ENCODE measurements around the gene KDM7A. TPM values are rescaled to one million over a fixed set of nuclear protein-coding genes. Genes with fewer than 3 reads are reported as not detected.
A peak's percentile ranks its signal among the peaks of the same experiment; 100 is the strongest.

Gene KDM7A
- total and polyA plus RNA-seq, 9 of the 15 experiments (the other 6 are each of a cell fraction or from before 2014, with no cell fraction given), result 0.90 to 8.4 (median 7.0) TPM

GRCh38 chr7:140141256-140141655 is 35.5 kb downstream of the KDM7A start:
- ATAC-seq (no peak), DNase-seq (ENCODE audit: extremely low read depth in 1 of 4, low spot score in 3 of 4) (no peak), FAIRE-seq (no peak)
- Histone ChIP-seq H3K27me3 (ENCODE audit: control insufficient read depth in 2 of 2, insufficient read depth in 2 of 2, low read length in 2 of 2) (no peaks in the 10 kb centered on the region), H2AFZ (ENCODE audit: low read depth, low read length) (no peak overlapping the region), H3K4me2 (ENCODE audit: insufficient read depth, low read length) (no peak overlapping the region), H3K27ac (ENCODE audit: extremely low read depth, low read depth, low read length) (no peak overlapping the region), H3K36me3 (ENCODE audit: control insufficient read depth, insufficient read depth, low read length) (no peaks in the 10 kb centered on the region), H3K9ac (ENCODE audit: insufficient read depth in 1 of 2, low read depth in 2 of 2, low read length in 2 of 2) (no peak overlapping the region), H3K4me1 (replicated peaks in 1 of 2; ENCODE audit: control insufficient read depth in 2 of 2, insufficient read depth in 2 of 2, low read length in 2 of 2) (no peaks in the 10 kb centered on the region), H3K79me2 (ENCODE audit: control insufficient read depth, insufficient read depth, low read length) (no peaks in the 10 kb centered on the region), H3K4me3 (no peak overlapping the region), H3K9me1 (ENCODE audit: control insufficient read depth, insufficient read depth, low read length) (no peaks in the 10 kb centered on the region), H3K9me3 (replicated peaks; ENCODE audit: control insufficient read depth, insufficient read depth, low read depth, low read length) (no peaks in the 10 kb centered on the region), H4K20me1 (replicated peaks; ENCODE audit: control insufficient read depth, insufficient read depth, low read length) (no peaks in the 10 kb centered on the region)
- TF ChIP-seq PCBP2 (IDR thresholded peaks at IDR 0.05; ENCODE audit: low read depth, low read length, poor library complexity, severe bottlenecking) (peak; percentile 59), ZNF507 (tag; conservative IDR thresholded peaks at IDR 0.05) (no peak)
- intact Hi-C loops (cut with micrococcal nuclease), result no loop called here
- ChIA-PET POLR2A (interaction anchor here (0.6 to 1.1 kb wide), 4 partner anchors 27 to 404 kb away, joined by 3 to 6 read pairs (median 4); partner anchors contain the start of gene KDM7A), CTCF (ENCODE audit: low intra/inter-chr PET ratio) (no interaction called here)
- in situ Hi-C loops (cut with MboI), result no loop called here
- WGBS (ENCODE audit: insufficient coverage, low coverage, missing lambda C conversion rate), result 69% methylated on average over 3 of the region's 3 CpGs
- BruUV-seq (replicated peaks), result no TSS peak

GRCh38 chr7:140137078-140137477 is 39.7 kb downstream of the KDM7A start:
- Histone ChIP-seq H3K9me3 (replicated peaks; ENCODE audit: control insufficient read depth, insufficient read depth, low read depth, low read length) (no peaks in the 10 kb centered on the region), H4K20me1 (replicated peaks; ENCODE audit: control insufficient read depth, insufficient read depth, low read length) (no peaks in the 10 kb centered on the region), H3K9me1 (ENCODE audit: control insufficient read depth, insufficient read depth, low read length) (no peaks in the 10 kb centered on the region), H3K4me1 (replicated peaks in 1 of 2; ENCODE audit: control insufficient read depth in 2 of 2, insufficient read depth in 2 of 2, low read length in 2 of 2) (no peaks in the 10 kb centered on the region), H3K27ac (ENCODE audit: extremely low read depth, low read depth, low read length) (no peak overlapping the region), H3K4me3 (no peak overlapping the region), H3K79me2 (ENCODE audit: control insufficient read depth, insufficient read depth, low read length) (no peaks in the 10 kb centered on the region), H2AFZ (ENCODE audit: low read depth, low read length) (no peak overlapping the region), H3K9ac (ENCODE audit: insufficient read depth in 1 of 2, low read depth in 2 of 2, low read length in 2 of 2) (no peak overlapping the region), H3K36me3 (ENCODE audit: control insufficient read depth, insufficient read depth, low read length) (no peaks in the 10 kb centered on the region), H3K27me3 (ENCODE audit: control insufficient read depth in 2 of 2, insufficient read depth in 2 of 2, low read length in 2 of 2) (no peaks in the 10 kb centered on the region), H3K4me2 (ENCODE audit: insufficient read depth, low read length) (no peak overlapping the region)
- DNase-seq (ENCODE audit: extremely low read depth in 1 of 4, low spot score in 3 of 4) (no peak), ATAC-seq (no peak), FAIRE-seq (no peak)
- TF ChIP-seq GABPB1 (CRISPR knock-in tag; IDR thresholded peaks at IDR 0.05), result no peak
- no peak for TF ChIP-seq KLF10 (CRISPR knock-in tag; IDR thresholded peaks at IDR 0.05)
- no peak for TF ChIP-seq LEF1 (IDR thresholded peaks at IDR 0.05)
- TF ChIP-seq CEBPG (CRISPR knock-in tag; IDR thresholded peaks at IDR 0.05), result no peak
- peak; percentile 19 to 56; a peak in 2 of 4 replicates for TF ChIP-seq CEBPG (tag; conservative IDR thresholded peaks at IDR 0.05 in 1 of 2, IDR thresholded peaks at IDR 0.05 in 1 of 2)
- TF ChIP-seq CEBPB (tag; IDR thresholded peaks at IDR 0.05), result peak; percentile 65
- TF ChIP-seq NELFE (IDR thresholded peaks at IDR 0.05; ENCODE audit: insufficient read depth, insufficient read length), result no peak
- ChIA-PET CTCF (ENCODE audit: low intra/inter-chr PET ratio) (no interaction called here), POLR2A (no interaction called here)
- intact Hi-C loops (cut with micrococcal nuclease), result no loop called here
- in situ Hi-C loops (cut with MboI), result no loop called here
- no TSS peak for BruUV-seq (replicated peaks)
- 37% methylated on average over 2 of the region's 2 CpGs for WGBS (ENCODE audit: insufficient coverage, low coverage, missing lambda C conversion rate)

Data from K562 (cell line).